ENCODE measurements around the gene HDAC4.

The HDAC4 gene

DNA sequence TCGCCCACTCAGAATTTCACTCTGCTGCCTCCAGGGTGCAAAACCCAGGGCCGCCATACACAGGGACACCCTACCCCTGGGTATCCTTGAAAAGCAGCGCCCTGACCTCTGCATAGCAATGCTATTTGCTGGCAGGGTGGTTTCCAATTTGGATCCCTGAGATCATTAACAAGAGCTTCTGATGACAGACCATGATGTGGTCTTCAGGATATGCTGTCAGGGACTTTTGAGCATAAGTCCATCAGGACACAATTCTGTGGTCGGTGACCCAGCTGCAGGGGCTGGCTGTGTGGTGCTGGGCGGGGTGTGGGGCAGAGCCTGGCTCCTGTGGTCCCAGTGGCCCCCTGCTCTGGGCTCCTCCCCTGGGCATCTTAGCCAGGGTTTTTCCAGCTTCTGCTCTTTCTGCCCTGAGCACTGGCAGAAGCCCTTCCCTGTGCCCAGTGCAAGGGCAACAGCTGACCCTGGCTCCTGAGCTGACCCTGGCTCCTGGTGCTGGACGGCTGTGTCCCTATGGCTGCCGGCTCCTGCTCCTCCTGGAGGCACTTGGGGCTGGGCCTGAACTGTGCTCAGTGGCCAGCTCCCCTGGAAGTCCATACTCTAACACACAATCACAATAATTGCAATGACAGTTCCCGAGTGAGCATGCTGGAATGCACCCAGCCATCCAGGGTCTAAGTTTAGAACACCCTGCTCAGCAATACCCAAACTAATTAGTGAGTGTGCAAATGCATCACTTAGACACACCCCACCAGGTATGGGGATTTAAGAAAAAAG lies 271.5 kb downstream of the HDAC4 start:
- no peak for FAIRE-seq

DNA sequence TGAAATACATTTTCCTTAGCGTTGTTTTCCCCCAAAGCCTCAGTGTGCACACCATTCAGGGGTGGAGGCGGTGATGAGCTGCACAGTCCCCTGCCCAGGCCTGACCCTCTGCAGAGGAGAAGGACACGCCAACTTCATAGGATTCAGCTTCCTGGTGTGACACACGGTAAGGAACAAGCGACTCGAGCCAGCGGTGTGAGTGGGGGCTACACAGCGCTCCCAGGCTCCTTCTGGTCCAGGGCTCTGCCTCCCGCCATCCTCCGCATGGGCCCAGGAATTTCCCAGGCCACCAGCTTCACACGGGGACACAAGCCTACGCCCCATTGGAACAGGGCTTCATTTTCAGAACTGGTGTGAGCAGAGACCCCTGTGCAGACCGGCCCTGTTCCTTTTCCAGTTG lies 272.1 kb downstream of the HDAC4 start:
- FAIRE-seq, result no peak

DNA sequence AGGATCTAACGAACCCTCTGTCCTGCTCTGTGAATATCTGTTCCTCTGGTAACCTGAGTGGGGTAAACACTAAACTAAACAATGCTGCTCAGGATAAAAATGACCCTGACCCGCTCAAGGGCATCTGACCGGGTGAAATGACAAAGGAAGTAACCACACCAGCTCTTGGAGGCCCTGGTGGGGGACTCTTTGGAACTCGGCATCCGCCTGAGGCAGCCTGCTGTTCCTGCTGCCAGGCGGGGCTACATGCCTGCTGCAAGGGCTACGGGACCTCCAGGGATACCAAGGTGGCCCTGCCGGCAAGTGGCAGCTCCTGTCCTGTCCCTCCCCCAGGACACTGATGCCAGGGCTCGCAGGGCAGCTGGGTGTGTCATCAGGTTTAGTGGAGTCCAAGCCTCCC lies 273.3 kb downstream of the HDAC4 start:
- FAIRE-seq, result no peak

DNA sequence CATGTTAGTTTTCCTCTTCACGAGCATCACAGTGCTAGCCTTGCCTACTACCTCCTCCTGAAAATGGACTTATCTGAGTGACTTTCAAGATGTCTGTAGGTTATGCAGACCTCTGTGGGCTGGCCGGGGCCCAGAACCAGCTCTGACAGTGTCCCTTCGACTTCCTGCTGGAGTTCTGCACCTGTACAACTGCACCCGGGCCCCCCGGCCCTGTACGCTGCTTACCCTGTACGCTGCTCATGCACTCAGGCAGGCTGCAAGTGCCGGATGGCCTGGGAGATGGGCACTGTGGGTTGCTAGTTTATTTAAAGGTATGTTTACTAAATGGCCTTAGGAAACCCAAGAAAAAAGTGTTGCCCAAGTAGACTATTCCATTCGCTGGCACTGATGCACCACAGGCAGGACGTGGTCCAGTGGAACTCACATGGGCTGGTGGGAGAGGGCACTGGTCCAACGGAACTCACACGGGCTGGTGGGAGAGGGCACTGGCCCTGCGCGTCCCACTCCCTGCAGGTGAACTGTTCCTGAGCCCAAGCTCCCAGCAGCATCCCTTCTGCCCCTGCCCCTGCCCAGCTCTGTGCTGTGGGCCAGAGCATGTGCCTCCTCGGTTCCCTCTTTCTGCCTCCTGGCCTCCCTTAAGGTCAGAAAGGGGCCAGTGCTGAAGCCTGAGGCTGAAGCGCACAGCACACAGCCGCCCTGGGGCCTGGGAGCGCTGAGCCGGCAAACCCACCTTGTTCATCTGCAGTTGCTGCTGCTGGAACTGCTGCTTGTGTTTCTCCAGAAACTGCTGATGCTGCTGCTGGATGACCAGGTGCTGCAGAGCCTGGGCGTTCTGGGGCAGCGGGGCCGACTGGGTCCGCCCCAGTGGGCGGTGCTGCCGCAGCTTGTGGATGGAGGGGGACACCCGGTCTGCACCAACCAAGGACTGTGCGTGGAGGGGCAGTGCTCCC lies 274.8 kb downstream of the HDAC4 start:
- FAIRE-seq, result no peak

DNA sequence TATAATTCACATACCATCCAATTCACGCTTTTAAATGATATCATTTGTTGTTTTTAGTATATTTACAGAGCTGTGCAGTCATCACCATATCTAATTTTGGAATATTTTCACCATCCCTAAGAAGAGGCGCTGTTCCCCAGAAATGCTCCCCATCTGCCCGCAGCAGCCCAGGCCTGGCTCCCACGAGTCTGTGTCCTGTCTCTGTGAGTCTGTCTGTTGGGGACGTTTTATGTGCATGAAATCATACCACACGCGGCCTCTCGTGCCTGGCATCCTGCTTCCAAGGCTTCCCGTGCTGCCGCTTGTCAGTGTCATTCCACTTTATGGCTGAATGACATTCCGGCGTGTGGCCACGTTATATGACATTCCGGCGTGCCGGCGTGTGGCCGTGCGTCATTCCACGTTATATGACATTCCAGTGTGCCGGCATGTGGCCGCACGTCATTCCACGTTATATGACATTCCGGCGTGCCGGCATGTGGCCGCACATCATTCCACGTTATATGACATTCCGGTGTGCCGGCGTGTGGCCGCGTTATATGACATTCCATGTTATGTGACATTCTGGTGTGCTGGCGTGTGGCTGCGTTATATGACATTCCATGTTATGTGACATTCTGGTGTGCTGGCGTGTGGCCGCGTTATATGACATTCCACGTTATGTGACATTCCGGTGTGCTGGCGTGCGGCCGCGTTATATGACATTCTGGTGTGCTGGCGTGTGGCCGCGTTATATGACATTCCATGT lies 276.5 kb downstream of the HDAC4 start:
- FAIRE-seq, result no peak

DNA sequence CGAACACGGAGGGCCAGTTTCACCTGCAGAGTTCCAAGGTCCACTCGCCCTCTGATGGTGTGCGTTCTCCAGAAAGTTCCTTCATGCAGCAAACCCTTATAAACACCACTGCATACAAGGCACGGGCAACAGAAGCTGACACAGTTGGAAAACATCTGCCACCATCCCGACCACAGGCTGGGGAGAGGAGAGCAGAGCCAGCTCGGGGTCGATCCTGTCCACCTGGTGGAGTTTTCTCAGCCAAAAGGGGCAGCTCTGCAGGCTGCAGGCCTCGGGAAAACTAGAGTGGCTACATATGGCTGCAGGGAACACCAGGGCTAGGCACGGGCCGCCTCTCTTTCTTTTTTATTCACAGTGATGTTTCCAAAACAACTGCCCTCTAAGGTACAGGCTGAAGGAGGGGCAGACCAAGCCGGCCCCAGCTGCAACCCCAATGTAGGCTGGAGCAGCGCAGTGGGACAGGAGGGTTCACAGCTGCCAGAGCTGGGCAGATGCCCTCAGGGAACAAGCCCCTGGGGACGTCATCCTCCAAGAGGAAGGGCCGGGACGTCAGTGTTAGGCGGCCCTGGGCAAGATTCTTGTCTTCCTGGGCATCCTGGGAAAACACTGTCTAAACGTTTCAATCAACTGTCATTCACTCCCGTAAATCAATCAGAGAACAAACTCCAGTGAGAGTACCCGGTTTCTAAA lies 278.3 kb downstream of the HDAC4 start:
- no peak for FAIRE-seq

DNA sequence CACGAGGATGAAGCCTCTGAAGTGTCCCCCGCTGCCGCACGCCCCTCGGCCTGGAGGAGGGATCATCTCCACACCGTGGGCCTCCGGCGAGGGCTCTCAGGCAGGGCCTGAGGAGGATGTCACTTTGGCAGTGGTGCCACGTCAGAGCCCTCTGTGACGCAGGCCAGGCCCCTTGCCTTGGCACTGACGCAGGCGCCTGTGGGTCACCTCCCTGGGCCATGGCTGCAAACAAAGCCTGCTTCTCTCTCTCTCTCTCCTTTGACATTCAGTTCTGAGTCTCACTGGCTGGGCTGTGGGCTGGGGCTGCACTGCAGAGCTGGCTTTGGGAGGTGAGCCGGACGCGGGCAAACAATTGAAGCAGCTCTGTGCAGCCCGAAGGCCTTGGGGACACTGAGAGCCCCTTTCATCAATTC lies 279.2 kb downstream of the HDAC4 start:
- FAIRE-seq, result no peak

DNA sequence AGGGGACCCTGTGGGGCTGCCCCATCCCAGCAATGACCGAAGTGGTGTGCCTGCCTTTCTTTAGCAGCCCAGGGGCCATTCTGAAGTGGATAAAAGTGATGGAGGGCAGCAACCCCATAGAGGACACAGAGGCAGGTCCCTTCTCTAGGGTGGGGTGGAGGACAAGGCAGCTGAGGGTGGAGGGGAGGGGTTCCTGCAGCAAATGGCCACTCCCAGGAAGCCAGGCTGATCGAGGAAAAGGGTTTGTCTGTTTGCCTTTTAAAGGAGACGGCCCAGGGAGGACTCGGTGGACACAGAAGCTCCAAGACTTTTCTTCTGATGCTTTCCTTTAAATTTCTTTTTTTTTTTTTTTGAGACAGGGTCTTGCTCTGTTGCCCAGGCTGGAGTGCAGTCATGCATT lies 280.2 kb downstream of the HDAC4 start:
- FAIRE-seq, result no peak

DNA sequence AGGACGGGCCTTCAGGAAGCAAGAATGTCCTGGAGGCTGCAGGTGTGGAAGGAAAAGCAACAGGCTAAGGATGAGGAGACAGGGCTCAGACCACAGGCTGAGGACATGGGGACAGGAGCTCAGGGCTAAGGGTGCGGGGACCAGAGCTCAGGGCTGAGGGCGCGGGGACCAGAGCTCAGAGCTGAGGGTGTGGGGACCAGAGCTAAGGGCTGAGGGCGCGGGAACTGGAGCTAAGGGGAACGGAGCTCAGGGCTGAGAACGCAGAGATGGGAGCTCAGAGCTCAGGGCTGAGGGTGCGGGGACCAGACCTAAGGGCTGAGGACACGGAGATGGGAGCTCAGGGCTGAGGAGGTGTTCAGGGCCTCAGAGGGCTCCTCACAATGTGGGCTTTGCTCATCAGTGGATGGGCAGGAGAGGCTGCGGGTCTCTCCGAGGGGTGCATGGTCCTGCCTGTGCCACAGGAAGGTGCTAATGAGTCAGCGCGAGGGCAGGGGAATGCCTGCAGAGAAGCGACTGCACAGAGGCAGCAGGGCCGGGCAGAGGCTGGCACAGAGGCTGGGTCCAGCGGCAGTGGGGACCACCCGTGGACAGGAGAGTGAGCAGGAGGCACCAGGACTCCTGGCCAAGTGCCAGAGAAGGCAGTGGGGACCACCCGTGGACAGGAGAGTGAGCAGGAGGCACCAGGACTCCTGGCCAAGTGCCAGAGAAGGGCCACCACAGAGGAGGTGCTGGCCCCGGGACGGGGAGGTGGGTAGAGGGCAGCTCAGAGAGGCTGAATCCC lies 281.3 kb downstream of the HDAC4 start:
- FAIRE-seq, result no peak

DNA sequence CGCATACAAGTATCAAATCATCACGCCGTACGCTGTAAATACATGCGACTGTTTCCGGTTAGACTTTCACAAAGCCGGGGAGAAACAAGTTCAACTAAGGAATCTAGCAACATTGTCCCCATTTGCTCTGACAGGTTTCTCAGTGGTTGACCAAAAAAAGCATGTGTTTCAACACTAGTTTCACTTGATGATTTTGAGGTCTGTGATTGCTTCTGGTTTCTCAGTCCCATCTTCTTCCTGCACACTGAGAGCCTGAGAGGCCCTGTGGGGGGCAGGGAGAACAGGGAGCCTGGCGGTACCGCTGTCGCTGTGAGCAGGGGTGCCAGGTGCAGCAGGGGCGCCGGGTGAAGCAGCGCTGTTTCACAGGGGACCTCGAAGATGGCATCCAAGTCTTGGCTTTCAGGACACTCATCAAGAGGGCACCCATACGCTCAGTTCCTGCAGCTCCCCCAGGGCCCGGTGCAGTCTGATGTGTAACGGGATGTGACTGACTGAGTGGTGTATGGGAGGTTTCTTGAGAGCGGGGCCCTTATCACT lies 282.1 kb downstream of the HDAC4 start:
- no peak for FAIRE-seq

DNA sequence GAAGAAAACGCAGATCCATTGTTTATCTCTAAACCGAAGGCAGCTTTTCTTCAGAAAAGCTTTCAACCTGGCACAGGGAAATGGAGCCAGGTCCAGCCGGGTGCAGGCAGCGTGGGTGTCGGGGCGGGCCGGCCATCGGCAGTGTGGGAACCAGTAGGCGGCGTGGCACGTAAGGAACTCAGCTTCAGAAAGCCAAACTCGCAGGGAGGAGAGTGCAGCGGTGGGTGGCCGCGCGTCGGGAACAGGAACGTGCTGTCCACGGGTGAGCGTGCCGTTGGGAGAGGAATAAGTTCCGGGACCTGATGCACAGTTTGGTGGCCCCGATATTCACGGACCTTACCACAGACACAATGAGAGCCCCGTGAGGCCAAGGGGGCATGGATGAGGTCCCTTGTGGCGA lies 282.6 kb downstream of the HDAC4 start:
- FAIRE-seq, result no peak

DNA sequence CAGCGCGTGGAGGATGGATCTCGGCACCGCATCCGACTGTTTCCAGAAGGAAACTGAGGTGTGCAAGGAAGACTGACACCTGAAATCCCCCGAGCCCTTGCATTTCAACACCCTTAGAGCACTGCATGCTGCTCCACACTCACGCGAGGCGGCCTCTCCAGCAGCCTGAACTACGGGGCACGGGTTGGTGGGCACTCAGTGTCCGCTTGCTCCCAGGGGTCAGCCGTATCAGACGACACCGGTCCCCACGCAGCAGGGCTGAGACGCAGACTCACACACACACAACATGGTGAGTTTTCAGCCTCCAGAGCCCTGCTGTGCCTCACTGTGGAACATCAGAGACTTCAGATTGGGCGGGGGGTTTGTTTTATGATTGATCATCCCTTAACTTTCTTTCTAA lies 283.0 kb downstream of the HDAC4 start:
- FAIRE-seq, result no peak

DNA sequence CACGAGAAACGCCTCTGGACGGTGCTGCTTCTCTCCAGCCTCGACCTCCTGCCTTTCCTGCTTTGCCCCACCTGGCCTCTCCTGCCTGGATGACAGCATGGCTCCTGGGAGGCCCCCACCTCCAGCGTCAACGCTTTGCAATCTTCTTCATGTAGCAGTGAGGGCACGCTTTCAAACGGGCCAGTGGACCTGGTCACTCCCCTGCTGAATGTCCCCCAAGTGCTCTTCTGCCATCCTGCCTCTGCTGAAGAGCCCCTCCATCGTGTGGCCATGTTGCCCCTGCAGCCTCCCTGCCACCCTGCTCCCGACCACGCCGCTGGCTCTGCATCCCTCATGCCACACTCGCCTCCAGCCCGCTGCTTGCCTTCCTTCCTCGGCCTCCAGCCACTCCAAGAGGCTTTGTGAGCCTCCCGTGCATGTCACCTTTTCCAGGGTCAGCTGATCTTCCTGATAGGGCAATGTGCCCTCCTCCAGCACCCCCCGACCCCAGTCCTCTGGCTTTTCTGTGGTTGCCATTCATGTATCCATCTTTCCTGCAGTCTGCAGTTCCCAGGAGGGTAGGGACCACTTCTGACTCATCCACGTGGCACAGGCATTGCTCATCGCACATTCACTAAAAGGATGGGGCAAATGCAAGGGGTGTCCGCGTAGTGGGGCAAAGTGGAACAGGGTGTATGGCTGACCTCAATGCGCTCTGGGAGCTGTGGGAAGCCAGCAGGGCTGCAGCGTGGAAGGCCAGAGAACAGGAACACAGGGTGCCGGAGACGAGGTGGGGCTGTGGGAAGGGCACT lies 284.2 kb downstream of the HDAC4 start:
- FAIRE-seq, result no peak

DNA sequence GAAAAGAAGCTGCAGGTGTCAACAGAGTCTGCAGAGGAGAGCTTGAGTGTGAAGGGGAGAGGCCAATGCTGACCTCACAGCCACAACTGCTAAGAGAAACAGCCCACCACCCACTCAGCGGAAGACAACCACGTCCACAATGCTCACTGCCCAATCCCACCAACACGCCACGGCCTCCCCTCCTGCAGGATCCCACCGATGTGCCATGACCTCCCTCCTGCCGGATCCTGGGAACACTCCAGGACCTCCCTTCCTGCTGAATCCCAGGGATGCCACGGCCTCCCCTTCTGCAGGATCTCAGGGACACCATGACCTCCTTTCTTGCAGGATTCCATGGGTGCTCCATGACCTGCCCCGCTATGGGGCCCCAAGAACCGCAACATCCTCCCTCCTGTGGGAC lies 285.2 kb downstream of the HDAC4 start:
- FAIRE-seq, result no peak

DNA sequence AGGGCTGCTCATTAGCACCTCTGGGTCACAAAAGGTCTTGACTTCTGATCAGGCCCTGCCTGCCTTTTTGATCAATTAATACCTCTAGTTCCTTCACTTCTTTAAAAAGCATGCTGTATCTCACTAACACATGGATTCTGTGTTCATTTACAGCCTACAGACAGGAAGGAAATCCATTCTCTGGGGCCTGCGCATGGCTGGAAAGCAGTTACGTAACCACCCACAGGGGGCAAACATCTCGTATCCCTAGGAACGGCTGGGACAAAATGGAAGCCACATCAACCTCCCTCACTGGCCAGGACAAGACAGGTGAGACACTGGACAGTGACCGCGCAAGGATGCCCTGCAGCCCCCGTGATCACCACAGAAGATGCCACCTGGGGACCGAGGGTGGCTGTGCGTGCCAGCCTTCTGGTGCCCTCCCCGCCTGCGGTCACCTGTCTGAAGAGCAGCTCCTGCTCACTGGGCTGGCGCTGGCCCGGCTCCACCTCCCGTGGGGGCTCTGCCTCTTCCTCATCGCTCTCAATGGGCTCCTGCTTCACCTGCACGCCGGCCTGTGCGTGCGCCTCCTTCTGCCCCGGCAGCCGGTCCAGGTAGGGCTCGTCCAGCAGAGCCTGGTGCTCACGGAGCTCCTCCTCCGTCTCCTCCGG lies 286.1 kb downstream of the HDAC4 start:
- no peak for FAIRE-seq

DNA sequence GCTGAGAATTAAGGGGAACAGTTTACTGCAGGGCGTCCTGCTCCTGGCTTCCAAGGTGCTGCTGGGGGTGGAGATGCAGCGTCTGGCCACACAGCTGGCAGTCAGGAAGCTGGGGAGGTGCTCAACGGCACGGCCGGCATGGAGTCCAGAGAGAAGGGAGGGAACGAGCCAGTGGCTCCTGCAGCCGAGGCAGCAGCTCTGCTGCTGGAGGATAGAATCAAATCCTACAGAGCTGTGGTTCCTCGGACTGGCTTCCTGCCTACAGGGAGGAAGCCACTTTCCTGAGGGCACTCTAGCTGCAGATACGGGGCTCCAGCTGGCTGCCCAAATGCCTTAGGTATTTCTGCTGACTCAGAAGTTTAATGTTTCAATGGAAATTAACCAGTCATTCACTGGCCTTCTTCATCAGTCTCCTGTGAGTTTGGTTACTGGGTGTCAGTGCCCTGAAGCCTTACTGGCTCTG lies 286.7 kb downstream of the HDAC4 start:
- FAIRE-seq, result no peak

DNA sequence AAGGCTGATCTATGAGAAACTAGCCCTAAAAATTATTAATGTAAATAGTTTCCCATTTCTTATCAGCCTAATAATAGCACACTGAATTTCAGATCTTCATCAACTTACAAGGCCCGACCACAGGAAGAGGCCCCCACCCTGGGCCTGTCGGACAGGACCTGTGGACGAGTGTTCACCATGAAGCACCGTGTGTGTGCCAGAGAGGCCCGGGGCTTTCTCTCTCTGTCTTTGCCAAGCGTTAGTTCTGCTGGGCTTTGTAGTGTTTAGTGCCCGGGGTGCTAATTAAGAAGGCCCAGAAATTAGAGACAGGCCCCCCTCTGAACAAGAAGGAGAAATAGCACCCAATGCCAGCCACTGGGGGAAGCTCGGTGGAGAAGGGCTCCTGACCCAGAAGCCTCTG lies 287.2 kb downstream of the HDAC4 start:
- FAIRE-seq, result no peak

DNA sequence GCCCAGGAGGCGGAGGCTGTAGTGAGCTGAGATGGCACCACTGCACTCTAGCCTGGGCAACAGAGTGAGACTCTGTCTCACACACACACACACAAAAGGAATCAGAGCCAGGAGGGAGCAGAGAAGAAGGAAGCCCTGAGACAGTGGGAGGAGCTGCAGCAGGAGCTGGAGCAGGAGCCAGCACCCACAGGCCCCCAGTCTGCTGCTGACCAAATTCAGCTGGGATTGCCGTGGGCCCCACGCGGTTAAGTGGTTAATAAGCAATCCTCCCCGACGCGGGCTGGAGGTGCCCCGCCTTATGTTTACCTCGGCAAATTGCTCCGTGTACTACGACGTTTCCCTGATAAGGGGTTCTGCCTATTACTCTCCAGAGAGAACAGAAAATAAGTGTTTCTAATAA lies 287.6 kb downstream of the HDAC4 start:
- no peak for FAIRE-seq

DNA sequence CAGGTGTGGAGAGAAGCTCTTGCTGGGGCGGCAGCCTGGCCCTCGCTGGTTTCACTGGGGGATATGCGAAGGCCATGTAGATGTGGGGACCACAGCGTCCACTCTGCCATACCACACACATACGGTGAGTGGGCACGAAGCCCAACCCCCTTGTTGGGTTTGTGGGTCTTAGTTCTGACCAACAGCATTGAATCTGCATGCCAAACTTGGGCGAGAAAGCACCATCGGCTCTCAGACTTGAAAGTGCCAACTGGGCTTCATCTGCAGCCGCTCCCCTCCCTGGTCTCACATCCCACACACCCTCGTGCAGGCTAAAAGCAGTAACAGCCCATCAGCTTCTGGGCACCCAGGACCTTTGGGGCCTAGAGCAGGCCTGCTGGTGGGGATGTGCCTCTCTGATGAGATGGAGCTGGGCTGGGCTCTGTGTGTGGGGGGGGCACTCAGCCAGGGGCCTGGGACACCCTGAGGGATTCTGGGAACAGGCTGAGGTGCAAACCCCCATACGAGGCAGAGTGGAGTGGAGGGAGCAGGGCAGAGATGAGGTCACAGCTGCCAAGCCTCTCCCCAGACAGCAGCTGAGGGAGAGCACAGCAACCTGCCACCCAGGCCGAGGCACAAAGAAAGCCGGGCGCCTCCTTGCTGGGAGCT lies 288.6 kb downstream of the HDAC4 start:
- FAIRE-seq, result no peak

All from TTC549 (cell line).